ENCODE results near the gene KCMF1.

- TF ChIP-seq E4F1 (IDR thresholded peaks at IDR 0.05; ENCODE audit: borderline replicate concordance, partially characterized antibody) (no peak), POU2F2 (IDR thresholded peaks at IDR 0.05; ENCODE audit: borderline replicate concordance, low read depth, low read length) (no peak), CTCF (IDR thresholded peaks at IDR 0.05 in 2 of 3, conservative IDR thresholded peaks at IDR 0.05 in 1 of 3; ENCODE audit: control insufficient read depth in 2 of 3, extremely low read depth in 1 of 3, insufficient read depth in 1 of 3, low read depth in 3 of 3, low read length in 3 of 3) (no peak), CEBPB (IDR thresholded peaks at IDR 0.05; ENCODE audit: borderline replicate concordance in 1 of 2, low read depth in 2 of 2, low read length in 2 of 2) (no peak), CBFB (IDR thresholded peaks at IDR 0.05; ENCODE audit: low read depth) (no peak), ZBTB40 (IDR thresholded peaks at IDR 0.05; ENCODE audit: borderline replicate concordance) (no peak)
These were observed 135.7 kb downstream of the KCMF1 start for GRCh38 chr2:85106489-85107180.
